Sigmoid colon (tissue), 4 donors: ENCODE data around the gene PCDHB14.
"Not testable (repeated sequence)": the region's sequence is repeated elsewhere in the genome, so short reads cannot be mapped to it uniquely, and the experiment has no call there.

Experiments
- EP300 ChIP-seq, 4 donors: sonication (generic); formaldehyde crosslinking; IDR thresholded peaks; one replicate each; pipeline ENCODE4 v1.6.1; 2017; ENCODE audit warnings: antibody characterized with exemption in 4 of 4
- POLR2A ChIP-seq, 2 donors: fragments of 450-650 bp; IDR thresholded peaks; one replicate each; pipeline ENCODE4 v1.6.1; 2016; ENCODE audit warnings: antibody characterized with exemption in 2 of 2, mild to moderate bottlenecking in 2 of 2, moderate library complexity in 2 of 2
- POLR2AphosphoS5 ChIP-seq, 4 donors: sonication (generic); formaldehyde crosslinking; IDR thresholded peaks; one replicate each; pipeline ENCODE4 v1.6.1; 2017; ENCODE audit warnings: antibody characterized with exemption in 4 of 4
- TF ChIP-seq, protein P1 (sequence below), 4 experiments: fragments of 450-650 bp in 3 of 4; fragments of 200-600 bp in 1 of 4; IDR thresholded peaks; one replicate each; pipeline ENCODE4 v1.5.1; 2016 to 2019; ENCODE audit warnings: antibody characterized with exemption in 4 of 4, mild to moderate bottlenecking in 3 of 4, moderate library complexity in 2 of 4

DNA sequence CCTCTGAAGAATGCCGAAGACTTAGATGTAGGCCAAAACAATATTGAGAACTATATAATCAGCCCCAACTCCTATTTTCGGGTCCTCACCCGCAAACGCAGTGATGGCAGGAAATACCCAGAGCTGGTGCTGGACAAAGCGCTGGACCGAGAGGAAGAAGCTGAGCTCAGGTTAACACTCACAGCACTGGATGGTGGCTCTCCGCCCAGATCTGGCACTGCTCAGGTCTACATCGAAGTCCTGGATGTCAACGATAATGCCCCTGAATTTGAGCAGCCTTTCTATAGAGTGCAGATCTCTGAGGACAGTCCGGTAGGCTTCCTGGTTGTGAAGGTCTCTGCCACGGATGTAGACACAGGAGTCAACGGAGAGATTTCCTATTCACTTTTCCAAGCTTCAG lies 8.6 kb upstream of the PCDHB14 start:
- TF ChIP-seq, protein P1, sequence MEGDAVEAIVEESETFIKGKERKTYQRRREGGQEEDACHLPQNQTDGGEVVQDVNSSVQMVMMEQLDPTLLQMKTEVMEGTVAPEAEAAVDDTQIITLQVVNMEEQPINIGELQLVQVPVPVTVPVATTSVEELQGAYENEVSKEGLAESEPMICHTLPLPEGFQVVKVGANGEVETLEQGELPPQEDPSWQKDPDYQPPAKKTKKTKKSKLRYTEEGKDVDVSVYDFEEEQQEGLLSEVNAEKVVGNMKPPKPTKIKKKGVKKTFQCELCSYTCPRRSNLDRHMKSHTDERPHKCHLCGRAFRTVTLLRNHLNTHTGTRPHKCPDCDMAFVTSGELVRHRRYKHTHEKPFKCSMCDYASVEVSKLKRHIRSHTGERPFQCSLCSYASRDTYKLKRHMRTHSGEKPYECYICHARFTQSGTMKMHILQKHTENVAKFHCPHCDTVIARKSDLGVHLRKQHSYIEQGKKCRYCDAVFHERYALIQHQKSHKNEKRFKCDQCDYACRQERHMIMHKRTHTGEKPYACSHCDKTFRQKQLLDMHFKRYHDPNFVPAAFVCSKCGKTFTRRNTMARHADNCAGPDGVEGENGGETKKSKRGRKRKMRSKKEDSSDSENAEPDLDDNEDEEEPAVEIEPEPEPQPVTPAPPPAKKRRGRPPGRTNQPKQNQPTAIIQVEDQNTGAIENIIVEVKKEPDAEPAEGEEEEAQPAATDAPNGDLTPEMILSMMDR (IDR thresholded peaks at IDR 0.05), result not testable (repeated sequence)
- not testable (repeated sequence) for TF ChIP-seq POLR2AphosphoS5, EP300, POLR2A (IDR thresholded peaks at IDR 0.05)
